Spleen (tissue), 11 donors: ENCODE data around the gene SH3RF3. TPM values are rescaled to one million over a fixed set of nuclear protein-coding genes. Genes with fewer than 3 reads are reported as not detected.

Experiments
- DNase-seq: peaks from one replicate; pipeline ENCODE4 v3.0.0-alpha.2; 2020
- H3K27ac ChIP-seq, 8 donors: fragments of 200-600 bp; sonication (generic) in 7 of 8; 1 replicate in 4 of 8; 2 replicates in 4 of 8; pipeline versions ENCODE4 v1.5.0 to v1.8.0; 2016 to 2021; ENCODE audit warnings: inconsistent platforms in 4 of 8, mild to moderate bottlenecking in 4 of 8, moderate library complexity in 1 of 8
- H3K27me3 ChIP-seq, 7 donors: fragments of 200-600 bp; sonication (generic) in 6 of 7; replicated peaks in 1 of 7; 1 replicate in 4 of 7; 2 replicates in 3 of 7; pipeline versions ENCODE4 v1.5.0 to v1.8.0; 2016 to 2021; ENCODE audit warnings: inconsistent platforms in 3 of 7, mild to moderate bottlenecking in 1 of 7
- H3K36me3 ChIP-seq, 6 donors: fragments of 200-600 bp; sonication (generic) in 5 of 6; 1 replicate in 4 of 6; 2 replicates in 2 of 6; pipeline versions ENCODE4 v1.5.0 to v1.8.0; 2016 to 2021; ENCODE audit warnings: inconsistent platforms in 2 of 6
- H3K4me1 ChIP-seq, 6 donors: fragments of 200-600 bp; sonication (generic) in 5 of 6; 1 replicate in 3 of 6; 2 replicates in 3 of 6; pipeline versions ENCODE4 v1.5.0 to v1.8.0; 2016 to 2021; ENCODE audit warnings: inconsistent platforms in 3 of 6
- H3K4me3 ChIP-seq, 8 donors: fragments of 200-600 bp; sonication (generic) in 7 of 8; 1 replicate in 4 of 8; 2 replicates in 4 of 8; pipeline versions ENCODE4 v1.5.0 to v1.8.0; 2016 to 2021; ENCODE audit warnings: inconsistent platforms in 4 of 8, mild to moderate bottlenecking in 4 of 8, moderate library complexity in 2 of 8
- H3K9me3 ChIP-seq, 8 donors: fragments of 200-600 bp; sonication (generic) in 7 of 8; 1 replicate in 4 of 8; 2 replicates in 4 of 8; pipeline versions ENCODE4 v1.5.0 to v1.8.0; 2016 to 2021; ENCODE audit warnings: inconsistent platforms in 4 of 8
- POLR2A ChIP-seq, 3 donors: fragments of 450-650 bp; IDR thresholded peaks; one replicate each; pipeline ENCODE4 v1.5.1; 2017; ENCODE audit warnings: antibody characterized with exemption in 3 of 3, mild to moderate bottlenecking in 1 of 3
- POLR2AphosphoS5 ChIP-seq, 3 donors: sonication (generic); formaldehyde crosslinking; IDR thresholded peaks; one replicate each; pipeline ENCODE4 v1.5.1; 2017; ENCODE audit warnings: antibody characterized with exemption in 3 of 3
- WGBS, 5 donors: extraction: QIAGEN DNeasy Blood & Tissue Kit in 3 of 5; methylation state at CpG; one replicate each; pipeline versions ENCODE4 v1.1.5 to v1.1.7; 2013 to 2018; 5-methylcytosine and 5-hydroxymethylcytosine counted together
- intact Hi-C: fragments of 100-400 bp; cut with DNase I; formaldehyde crosslinking; loops from one replicate; pipeline ENCODE4 v1.15.0; 2023; ENCODE audit warnings: low total_unique reads
- polyA plus RNA-seq, 3 donors: library from polyadenylated mRNA; stranded (reverse); fragments of 200-250 nt; gene quantifications; one replicate each; pipeline ENCODE4 v1.2.1, GENCODE V29; 2013
- total RNA-seq, 7 donors: library from RNA; depleted of rRNA in 3 of 7; stranded (reverse); fragments of >200 nt in 3 of 7; fragmentation: NEBNext Ultra II Directional in 4 of 7; extraction: Animal tissue kit (Norgen Biotek cat#: 25700) in 4 of 7; gene quantifications; one replicate each; pipeline versions ENCODE4 v1.1.0 to v1.2.1, GENCODE V29; 2016 to 2021
- TF ChIP-seq, protein P1 (sequence below), 11 experiments: fragments of 200-600 bp in 7 of 11; fragments of 450-650 bp in 4 of 11; sonication (generic) in 4 of 11; IDR thresholded peaks in 8 of 11; conservative IDR thresholded peaks in 3 of 11; 1 replicate in 7 of 11; 2 replicates in 4 of 11; pipeline versions ENCODE4 v1.4.0 to v1.8.0; 2016 to 2021; ENCODE audit warnings: antibody characterized with exemption in 11 of 11, inconsistent platforms in 4 of 11, mild to moderate bottlenecking in 1 of 11
- donor health status: healthy with polysubstance abuse.
- donor health status: DM: no; HTN: no; CAD: no; lungs with moderate emphysema.
- donor health status: DM: no; HTN: no; CAD: no.
- donor health status: Bipolar disorder and iron deficiency.
- donor health status: healthy.
- donor health status: DM: no; HTN: no; CAD: no.
- donor health status: DM: yes; HTN: yes; CAD: no.

SH3RF3 gene
- total and polyA plus RNA-seq, 10 donors, result 1.3 to 7.6 (median 4.7) TPM

DNA sequence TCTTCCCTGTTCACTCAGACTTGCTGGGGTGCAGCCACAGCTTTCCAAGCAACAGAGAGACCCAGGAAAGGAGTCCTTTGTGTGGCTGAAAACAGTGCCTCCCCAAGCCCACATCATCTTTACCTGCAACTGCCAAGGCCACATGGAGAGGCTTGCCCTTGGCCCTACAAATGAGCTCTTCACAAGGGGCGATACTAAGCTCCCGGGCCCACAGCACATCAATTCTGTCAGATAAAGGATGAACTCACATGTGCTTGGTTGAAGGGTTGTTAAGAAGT, 42.3 kb upstream of the SH3RF3 start:
- WGBS, 5 donors, result 90 to 96% (median 93%) methylated on average over 2 of the region's 2 CpGs
- peaks cover 0 to 5% (median 0%) of the 10 kb centered on the region in 8 donors for H3K9me3 ChIP-seq
- intact Hi-C loops, result no loop called here
- no peaks in the 10 kb centered on the region for H3K36me3 ChIP-seq
- no peak overlapping the region for H3K4me3 ChIP-seq
- H3K27ac ChIP-seq, result no peak overlapping the region
- no peak for DNase-seq
- TF ChIP-seq, protein P1, sequence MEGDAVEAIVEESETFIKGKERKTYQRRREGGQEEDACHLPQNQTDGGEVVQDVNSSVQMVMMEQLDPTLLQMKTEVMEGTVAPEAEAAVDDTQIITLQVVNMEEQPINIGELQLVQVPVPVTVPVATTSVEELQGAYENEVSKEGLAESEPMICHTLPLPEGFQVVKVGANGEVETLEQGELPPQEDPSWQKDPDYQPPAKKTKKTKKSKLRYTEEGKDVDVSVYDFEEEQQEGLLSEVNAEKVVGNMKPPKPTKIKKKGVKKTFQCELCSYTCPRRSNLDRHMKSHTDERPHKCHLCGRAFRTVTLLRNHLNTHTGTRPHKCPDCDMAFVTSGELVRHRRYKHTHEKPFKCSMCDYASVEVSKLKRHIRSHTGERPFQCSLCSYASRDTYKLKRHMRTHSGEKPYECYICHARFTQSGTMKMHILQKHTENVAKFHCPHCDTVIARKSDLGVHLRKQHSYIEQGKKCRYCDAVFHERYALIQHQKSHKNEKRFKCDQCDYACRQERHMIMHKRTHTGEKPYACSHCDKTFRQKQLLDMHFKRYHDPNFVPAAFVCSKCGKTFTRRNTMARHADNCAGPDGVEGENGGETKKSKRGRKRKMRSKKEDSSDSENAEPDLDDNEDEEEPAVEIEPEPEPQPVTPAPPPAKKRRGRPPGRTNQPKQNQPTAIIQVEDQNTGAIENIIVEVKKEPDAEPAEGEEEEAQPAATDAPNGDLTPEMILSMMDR (IDR thresholded peaks at IDR 0.05 in 8 of 11, conservative IDR thresholded peaks at IDR 0.05 in 3 of 11), result no peak
- TF ChIP-seq POLR2AphosphoS5 (IDR thresholded peaks at IDR 0.05) (no peak), POLR2A (IDR thresholded peaks at IDR 0.05) (no peak)
- H3K4me1 ChIP-seq, result no peaks in the 10 kb centered on the region
- peaks cover 0 to 5% (median 0%) of the 10 kb centered on the region in 7 donors for H3K27me3 ChIP-seq

DNA sequence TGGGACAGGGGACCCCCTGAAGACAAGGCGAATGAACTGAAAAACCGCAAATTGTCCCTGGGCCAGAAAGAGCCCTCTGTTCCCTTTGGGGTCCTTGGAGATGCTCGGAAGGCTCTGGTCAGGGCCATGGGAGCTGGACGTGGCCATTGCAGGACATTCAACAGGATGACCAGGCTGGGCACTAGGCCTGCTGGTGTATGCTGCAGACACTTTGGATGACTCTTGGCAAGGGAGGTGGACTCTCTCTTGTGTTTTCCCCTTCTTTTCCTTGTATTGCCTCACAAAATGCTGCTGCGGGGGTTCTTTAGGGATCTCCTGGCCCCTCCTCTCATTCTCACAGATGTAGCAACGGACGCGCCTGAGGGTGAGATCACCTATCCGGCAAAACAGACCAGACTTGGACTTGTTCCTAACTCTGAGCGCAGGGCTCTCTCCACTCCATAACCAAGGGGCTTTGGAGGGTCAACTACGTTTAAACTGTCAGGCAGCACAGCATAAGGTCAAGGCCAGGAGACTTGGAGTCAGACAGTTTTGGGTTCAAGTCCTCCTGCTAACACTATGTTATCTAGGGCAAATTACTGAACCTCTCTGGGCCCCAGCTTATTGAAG, 41.8 kb upstream of the SH3RF3 start:
- DNase-seq, result no peak
- 89 to 95% (median 91%) methylated on average over 11 of the region's 11 CpGs for WGBS, 5 donors
- H3K27me3 ChIP-seq, result peaks cover 0 to 5% (median 0%) of the 10 kb centered on the region in 7 donors
- no peaks in the 10 kb centered on the region for H3K4me1 ChIP-seq
- no peaks in the 10 kb centered on the region for H3K36me3 ChIP-seq
- H3K27ac ChIP-seq, result no peak overlapping the region
- H3K9me3 ChIP-seq, result peaks cover 0 to 5% (median 0%) of the 10 kb centered on the region in 8 donors
- no peak for TF ChIP-seq POLR2AphosphoS5 (IDR thresholded peaks at IDR 0.05)
- TF ChIP-seq, protein P1 (IDR thresholded peaks at IDR 0.05 in 8 of 11, conservative IDR thresholded peaks at IDR 0.05 in 3 of 11), result no peak
- no peak overlapping the region for H3K4me3 ChIP-seq
- intact Hi-C loops, result no loop called here

DNA sequence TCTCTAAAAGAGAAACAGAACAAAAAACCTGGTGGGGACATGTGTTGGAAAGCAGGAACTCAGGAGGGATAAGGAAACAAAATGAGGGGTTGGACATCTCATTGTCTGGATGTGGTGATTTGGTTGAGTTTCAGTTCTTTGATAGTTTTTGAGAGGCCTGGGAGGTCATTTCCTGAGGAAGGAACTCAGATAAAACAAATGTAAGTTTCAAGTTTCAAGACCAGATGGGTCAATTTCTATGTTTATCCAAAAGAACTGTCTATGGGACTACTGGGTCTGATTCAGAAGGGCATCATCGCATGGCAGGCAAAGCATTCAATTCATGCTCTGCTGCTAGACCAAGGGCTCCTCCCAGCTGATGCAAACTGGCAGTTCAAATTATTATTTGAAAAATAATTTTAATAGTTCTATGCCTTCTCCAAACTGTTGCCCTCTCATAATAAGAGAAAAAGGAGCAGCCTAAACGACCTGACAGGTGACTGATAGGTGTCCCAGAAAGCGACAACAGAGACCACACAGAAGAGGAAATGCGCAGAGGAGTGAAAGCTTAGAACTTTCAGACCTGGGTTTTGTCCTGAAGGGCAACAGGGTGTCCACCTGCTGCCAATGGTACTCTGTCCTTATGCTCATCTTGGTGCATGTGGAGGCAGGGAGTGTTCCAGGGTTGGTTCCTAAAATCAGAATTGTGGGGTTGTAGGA, 39.3 kb upstream of the SH3RF3 start:
- no peak for DNase-seq
- TF ChIP-seq, protein P1 (IDR thresholded peaks at IDR 0.05 in 8 of 11, conservative IDR thresholded peaks at IDR 0.05 in 3 of 11), result no peak
- TF ChIP-seq POLR2A (IDR thresholded peaks at IDR 0.05) (no peak), POLR2AphosphoS5 (IDR thresholded peaks at IDR 0.05) (no peak)
- Histone ChIP-seq H3K27ac (no peak overlapping the region), H3K4me1 (no peaks in the 10 kb centered on the region), H3K9me3 (peaks cover 0 to 25% (median 13%) of the 10 kb centered on the region in 8 donors), H3K4me3 (no peak overlapping the region), H3K36me3 (no peaks in the 10 kb centered on the region), H3K27me3 (peaks cover 0 to 5% (median 0%) of the 10 kb centered on the region in 7 donors)
- WGBS, 5 donors, result 77 to 87% (median 84%) methylated on average over 4 of the region's 4 CpGs
- intact Hi-C loops, result no loop called here

DNA sequence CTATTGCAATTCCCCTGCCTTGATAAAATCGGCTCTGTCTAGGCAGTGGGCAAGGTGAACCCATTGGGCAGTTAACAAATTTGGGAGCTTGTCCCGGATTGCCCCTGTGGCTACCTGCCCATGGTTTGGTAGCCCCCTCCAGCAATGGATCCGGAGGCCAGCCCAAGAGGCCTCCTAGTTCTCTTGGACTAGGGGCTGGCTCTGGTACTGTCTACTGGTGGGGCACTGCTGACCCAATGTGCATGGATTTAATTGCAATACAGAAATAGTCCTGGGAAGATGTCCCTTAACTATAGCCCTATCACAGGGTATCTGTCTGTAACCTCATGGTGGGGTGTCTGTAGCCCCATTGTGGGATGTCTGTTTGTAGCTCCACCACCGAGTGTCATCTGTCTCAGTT, 37.5 kb upstream of the SH3RF3 start:
- peak; percentile 41 for DNase-seq
- no peak overlapping the region for H3K27ac ChIP-seq
- intact Hi-C loops, result no loop called here
- H3K9me3 ChIP-seq, result peaks cover 0 to 25% (median 16%) of the 10 kb centered on the region in 8 donors
- no peaks in the 10 kb centered on the region for H3K36me3 ChIP-seq
- H3K27me3 ChIP-seq, result peaks cover 0 to 5% (median 0%) of the 10 kb centered on the region in 7 donors
- H3K4me3 ChIP-seq, result no peak overlapping the region
- 86 to 98% (median 91%) methylated on average over 4 of the region's 4 CpGs for WGBS, 5 donors
- TF ChIP-seq, protein P1 (IDR thresholded peaks at IDR 0.05 in 8 of 11, conservative IDR thresholded peaks at IDR 0.05 in 3 of 11), result no peak
- TF ChIP-seq POLR2AphosphoS5 (IDR thresholded peaks at IDR 0.05), result no peak
- TF ChIP-seq POLR2A (IDR thresholded peaks at IDR 0.05), result no peak
- H3K4me1 ChIP-seq, result no peaks in the 10 kb centered on the region
